Stimulated activated CD4-positive, alpha-beta T cell treated with anti-CD3 and anti-CD28 coated beads, Interleukin-1b, Interleukin-23, amount 100 ng/mL, for 4 hours (primary cell): ENCODE measurements around the gene GRXCR2.
"Not testable (repeated sequence)": the region's sequence is repeated elsewhere in the genome, so short reads cannot be mapped to it uniquely, and the experiment has no call there.

ENCODE experiments used
- DNase-seq, 2 donors: peaks; one replicate each; pipeline ENCODE4 v3.0.0-alpha.2; 2020; ENCODE audit warnings: low read depth in 2 of 2

GRXCR2 gene

GRCh38 chr5:145887217-145887616 is 14.4 kb upstream of the GRXCR2 start:
- no peak for DNase-seq

- DNase-seq = no peak
Observed at GRCh38 chr5:145874765-145875164, 2.0 kb upstream of the GRXCR2 start.

- no peak for DNase-seq
Observed at GRCh38 chr5:145872486-145872885, 328 bp downstream of the GRXCR2 start.

- no peak for DNase-seq
Observed at GRCh38 chr5:145869753-145870152, 3.1 kb downstream of the GRXCR2 start.

- DNase-seq = no peak
Observed at GRCh38 chr5:145867806-145868205, 5.0 kb downstream of the GRXCR2 start.

- DNase-seq = not testable (repeated sequence)
Observed at GRCh38 chr5:145864432-145864831, 8.4 kb downstream of the GRXCR2 start.

- no peak for DNase-seq
Observed at GRCh38 chr5:145863003-145863402, 9.8 kb downstream of the GRXCR2 start.

GRCh38 chr5:145859897-145860296 is 12.9 kb downstream of the GRXCR2 start:
- no peak for DNase-seq

- no peak for DNase-seq
Observed at GRCh38 chr5:145859453-145859852, 13.4 kb downstream of the GRXCR2 start.

- no peak for DNase-seq
Observed at GRCh38 chr5:145858959-145859358, 13.9 kb downstream of the GRXCR2 start.

- DNase-seq = peak in 1 of 2 donors; percentile 3
Observed at GRCh38 chr5:145856285-145856818, 16.5 kb downstream of the GRXCR2 start.

- DNase-seq = no peak
Observed at GRCh38 chr5:145855763-145856267, 17.0 kb downstream of the GRXCR2 start.

- DNase-seq = no peak
Observed at GRCh38 chr5:145854651-145855258, 18.1 kb downstream of the GRXCR2 start.

- DNase-seq = no peak
Observed at GRCh38 chr5:145853781-145854376, 18.9 kb downstream of the GRXCR2 start.

- no peak for DNase-seq
Observed at GRCh38 chr5:145852990-145853389, 19.8 kb downstream of the GRXCR2 start.

GRCh38 chr5:145848854-145849253 is 24.0 kb downstream of the GRXCR2 start:
- DNase-seq = no peak

GRCh38 chr5:145847499-145848497 is 25.0 kb downstream of the GRXCR2 start:
- no peak for DNase-seq

GRCh38 chr5:145846081-145846480 is 26.7 kb downstream of the GRXCR2 start:
- DNase-seq = no peak

GRCh38 chr5:145841299-145841698 is 31.5 kb downstream of the GRXCR2 start:
- DNase-seq = no peak

- no peak for DNase-seq
Observed at GRCh38 chr5:145840458-145841132, 32.2 kb downstream of the GRXCR2 start.

GRCh38 chr5:145838276-145838675 is 34.5 kb downstream of the GRXCR2 start:
- no peak for DNase-seq
